Measurements from ENCODE around the gene IFNGR1. TPM values are rescaled to one million over a fixed set of nuclear protein-coding genes. Genes with fewer than 3 reads are reported as not detected.

IFNGR1 gene
- total RNA-seq, 1 experiment from 2014 or later, result 23.4 TPM

- intact Hi-C loops (cut with micrococcal nuclease; ENCODE audit: unreplicated experiment) (no loop called here), in situ Hi-C loops (cut with HindIII; ENCODE audit: low pct_unique_long_range_greater_than_20kb, low sequenced_read_pairs) (no loop called here)
- no peaks in the 10 kb centered on the region for H3K27me3 ChIP-seq (ENCODE audit: control insufficient read depth, insufficient read depth, low read length)
- H3K4me3 ChIP-seq (ENCODE audit: low read depth in 2 of 2, low read length in 2 of 2), result no peak overlapping the region
- ChIA-PET CTCF (no interaction called here), POLR2A (no interaction called here)
- H3K36me3 ChIP-seq (ENCODE audit: control insufficient read depth, insufficient read depth, low read length), result no peaks in the 10 kb centered on the region
- TF ChIP-seq CTCF (IDR thresholded peaks at IDR 0.05), result no peak
- no peak for TF ChIP-seq TCF7L2 (IDR thresholded peaks at IDR 0.05; ENCODE audit: low read depth, low read length)
- no peak for TF ChIP-seq SIN3A (IDR thresholded peaks at IDR 0.05; ENCODE audit: borderline replicate concordance, insufficient read depth, low read depth, low read length)
- no peak for TF ChIP-seq POLR2AphosphoS5 (IDR thresholded peaks at IDR 0.05; ENCODE audit: low read depth, low read length)
- BruUV-seq (replicated peaks), result no TSS peak
- H3K27ac ChIP-seq (ENCODE audit: low read length), result no peak overlapping the region
- H3K4me1 ChIP-seq (ENCODE audit: control insufficient read depth, insufficient read depth, low read length), result no peaks in the 10 kb centered on the region
- H3K9me3 ChIP-seq (ENCODE audit: control insufficient read depth, insufficient read depth, low read depth, low read length), result peaks cover 20% of the 10 kb centered on the region
- no peak for DNase-seq (ENCODE audit: low read depth, low spot score)
- ATAC-seq, result no peak
Measured at GRCh38 chr6:137191670-137192069, 27.5 kb downstream of the IFNGR1 start.

GRCh38 chr6:137191236-137191635 is 27.9 kb downstream of the IFNGR1 start:
- no peak overlapping the region for H3K27ac ChIP-seq (ENCODE audit: low read length)
- ChIA-PET CTCF (no interaction called here), POLR2A (no interaction called here)
- DNase-seq (ENCODE audit: low read depth, low spot score) (no peak), ATAC-seq (no peak)
- in situ Hi-C loops (cut with HindIII; ENCODE audit: low pct_unique_long_range_greater_than_20kb, low sequenced_read_pairs) (no loop called here), intact Hi-C loops (cut with micrococcal nuclease; ENCODE audit: unreplicated experiment) (no loop called here)
- H3K36me3 ChIP-seq (ENCODE audit: control insufficient read depth, insufficient read depth, low read length), result no peaks in the 10 kb centered on the region
- TF ChIP-seq REST (IDR thresholded peaks at IDR 0.05; ENCODE audit: insufficient read depth in 1 of 2, low read depth in 2 of 2, low read length in 1 of 2) (no peak), SIN3A (IDR thresholded peaks at IDR 0.05; ENCODE audit: borderline replicate concordance, insufficient read depth, low read depth, low read length) (no peak), POLR2AphosphoS5 (IDR thresholded peaks at IDR 0.05; ENCODE audit: low read depth, low read length) (no peak), TCF7L2 (IDR thresholded peaks at IDR 0.05; ENCODE audit: low read depth, low read length) (no peak), CTCF (IDR thresholded peaks at IDR 0.05) (no peak)
- H3K9me3 ChIP-seq (ENCODE audit: control insufficient read depth, insufficient read depth, low read depth, low read length), result peaks cover 20% of the 10 kb centered on the region
- no TSS peak for BruUV-seq (replicated peaks)
- no peaks in the 10 kb centered on the region for H3K4me1 ChIP-seq (ENCODE audit: control insufficient read depth, insufficient read depth, low read length)
- H3K4me3 ChIP-seq (ENCODE audit: low read depth in 2 of 2, low read length in 2 of 2), result no peak overlapping the region
- H3K27me3 ChIP-seq (ENCODE audit: control insufficient read depth, insufficient read depth, low read length), result no peaks in the 10 kb centered on the region
